Neural progenitor cell (in vitro differentiated cells): ENCODE results near the gene IFNGR2. TPM values are rescaled to one million over a fixed set of nuclear protein-coding genes. Genes with fewer than 3 reads are reported as not detected.

Experiments
- DNase-seq: peaks from one replicate; pipeline ENCODE4 v3.0.0-alpha.2; 2016; ENCODE audit warnings: low spot score
- H2AFZ ChIP-seq: fragments of 200-600 bp; sonication (generic); replicated peaks from 2 replicates; pipeline ENCODE4 v1.6.1; 2016; ENCODE audit warnings: antibody characterized with exemption
- H3F3A ChIP-seq: fragments of 200-600 bp; sonication (generic); 2 replicates; pipeline ENCODE4 v1.6.1; 2016; ENCODE audit warnings: antibody characterized with exemption, low read depth
- H3K27ac ChIP-seq: fragments of 200-600 bp; sonication (generic); 2 replicates; pipeline ENCODE4 v1.5.1; 2016; ENCODE audit warnings: mild to moderate bottlenecking
- H3K27me3 ChIP-seq: fragments of 200-600 bp; sonication (generic); 2 replicates; pipeline ENCODE4 v1.6.1; 2016; ENCODE audit warnings: mild to moderate bottlenecking, moderate library complexity
- H3K36me3 ChIP-seq: fragments of 200-600 bp; sonication (generic); 2 replicates; pipeline ENCODE4 v1.5.1; 2016
- H3K4me1 ChIP-seq: fragments of 200-600 bp; sonication (generic); 2 replicates; pipeline ENCODE4 v1.6.1; 2016; ENCODE audit warnings: mixed run types
- H3K4me2 ChIP-seq: fragments of 200-600 bp; sonication (generic); 2 replicates; pipeline ENCODE4 v1.6.1; 2016
- H3K4me3 ChIP-seq: fragments of 200-600 bp; sonication (generic); 2 replicates; pipeline ENCODE4 v1.5.1; 2016
- H3K79me2 ChIP-seq: fragments of 200-600 bp; sonication (generic); 2 replicates; pipeline ENCODE4 v1.6.1; 2016; ENCODE audit warnings: low read depth
- H3K9ac ChIP-seq: fragments of 200-600 bp; sonication (generic); 2 replicates; pipeline ENCODE4 v1.6.1; 2016
- H3K9me3 ChIP-seq: fragments of 200-600 bp; sonication (generic); 2 replicates; pipeline ENCODE4 v1.5.1; 2016; ENCODE audit warnings: low read depth
- H4K20me1 ChIP-seq: fragments of 200-600 bp; sonication (generic); 2 replicates; pipeline ENCODE4 v1.6.1; 2016; ENCODE audit warnings: low read depth
- H3K27ac Mint-ChIP-seq: 3 replicates; pipeline ENCODE4 v1.8.0; 2021; ENCODE audit warnings: mixed read lengths
- H3K27me3 Mint-ChIP-seq: 2 replicates; pipeline ENCODE4 v1.8.0; 2022; ENCODE audit warnings: low read depth, mild to moderate bottlenecking, inconsistent platforms, moderate library complexity, mixed read lengths; ENCODE audit not compliant: insufficient read depth
- H3K36me3 Mint-ChIP-seq: 3 replicates; pipeline ENCODE4 v1.8.0; 2021; ENCODE audit warnings: mixed read lengths
- H3K4me1 Mint-ChIP-seq: 3 replicates; pipeline ENCODE4 v1.8.0; 2021; ENCODE audit warnings: mixed read lengths
- H3K4me3 Mint-ChIP-seq: 3 replicates; pipeline ENCODE4 v1.8.0; 2021; ENCODE audit warnings: mild to moderate bottlenecking, moderate library complexity, mixed read lengths
- H3K9me3 Mint-ChIP-seq: 3 replicates; pipeline ENCODE4 v1.8.0; 2020; ENCODE audit warnings: mixed read lengths
- EZH2 ChIP-seq: fragments of 200-600 bp; sonication (generic); IDR thresholded peaks from 2 replicates; pipeline ENCODE4 v1.6.1; 2017; ENCODE audit warnings: antibody characterized with exemption, mild to moderate bottlenecking, moderate library complexity
- EZH2phosphoT487 ChIP-seq: fragments of 200-600 bp; sonication (generic); IDR thresholded peaks from 2 replicates; pipeline ENCODE4 v1.6.1; 2017; ENCODE audit warnings: antibody characterized with exemption
- total RNA-seq: library from RNA; depleted of rRNA; stranded (reverse); fragments of >200 nt; gene quantifications from 2 replicates; pipeline ENCODE4 v1.2.3, GENCODE V29; 2015; ENCODE audit warnings: low replicate concordance
- TF ChIP-seq, protein P1 (sequence below): fragments of 200-600 bp; sonication (generic); IDR thresholded peaks from 2 replicates; pipeline ENCODE4 v1.5.1; 2017; ENCODE audit warnings: antibody characterized with exemption, mild to moderate bottlenecking

IFNGR2 gene
- total RNA-seq, 1 donor from 2014 or later, result 50.6 TPM

DNA sequence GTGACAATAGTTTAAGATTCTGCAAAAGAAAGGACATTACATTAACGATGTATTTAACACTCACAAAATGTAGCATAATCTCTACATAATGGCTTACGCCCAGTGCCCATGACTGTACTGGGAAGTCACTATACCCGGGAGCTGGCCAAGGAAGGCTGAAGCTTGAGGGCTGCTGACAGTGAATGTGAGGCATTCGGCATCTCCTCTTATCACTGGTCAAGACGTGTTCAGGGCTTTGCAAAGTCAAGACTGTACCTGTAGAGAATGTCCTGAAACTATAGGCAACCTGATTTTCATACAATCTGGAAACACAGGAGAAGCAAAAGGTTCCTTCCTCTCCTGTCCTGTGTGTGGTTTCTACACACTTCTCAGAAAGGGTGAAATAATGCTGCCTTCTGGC lies 12.7 kb upstream of the IFNGR2 start:
- Histone ChIP-seq H2AFZ (no peak overlapping the region), H3K36me3 (no peaks in the 10 kb centered on the region), H3K4me2 (no peak overlapping the region), H3F3A (peaks cover 7% of the 10 kb centered on the region), H3K27me3 (no peaks in the 10 kb centered on the region), H3K9ac (no peak overlapping the region), H4K20me1 (no peaks in the 10 kb centered on the region), H3K4me3 (no peak overlapping the region), H3K79me2 (no peaks in the 10 kb centered on the region), H3K9me3 (no peaks in the 10 kb centered on the region), H3K4me1 (peaks cover 9% of the 10 kb centered on the region), H3K27ac (no peak overlapping the region)
- Mint-ChIP-seq H3K27me3 (peaks cover 4% of the 10 kb centered on the region), H3K4me3 (no peak overlapping the region), H3K36me3 (no peaks in the 10 kb centered on the region), H3K4me1 (peaks cover 11% of the 10 kb centered on the region), H3K27ac (no peak overlapping the region), H3K9me3 (no peaks in the 10 kb centered on the region)
- no peak for DNase-seq
- TF ChIP-seq, protein P1, sequence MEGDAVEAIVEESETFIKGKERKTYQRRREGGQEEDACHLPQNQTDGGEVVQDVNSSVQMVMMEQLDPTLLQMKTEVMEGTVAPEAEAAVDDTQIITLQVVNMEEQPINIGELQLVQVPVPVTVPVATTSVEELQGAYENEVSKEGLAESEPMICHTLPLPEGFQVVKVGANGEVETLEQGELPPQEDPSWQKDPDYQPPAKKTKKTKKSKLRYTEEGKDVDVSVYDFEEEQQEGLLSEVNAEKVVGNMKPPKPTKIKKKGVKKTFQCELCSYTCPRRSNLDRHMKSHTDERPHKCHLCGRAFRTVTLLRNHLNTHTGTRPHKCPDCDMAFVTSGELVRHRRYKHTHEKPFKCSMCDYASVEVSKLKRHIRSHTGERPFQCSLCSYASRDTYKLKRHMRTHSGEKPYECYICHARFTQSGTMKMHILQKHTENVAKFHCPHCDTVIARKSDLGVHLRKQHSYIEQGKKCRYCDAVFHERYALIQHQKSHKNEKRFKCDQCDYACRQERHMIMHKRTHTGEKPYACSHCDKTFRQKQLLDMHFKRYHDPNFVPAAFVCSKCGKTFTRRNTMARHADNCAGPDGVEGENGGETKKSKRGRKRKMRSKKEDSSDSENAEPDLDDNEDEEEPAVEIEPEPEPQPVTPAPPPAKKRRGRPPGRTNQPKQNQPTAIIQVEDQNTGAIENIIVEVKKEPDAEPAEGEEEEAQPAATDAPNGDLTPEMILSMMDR, result no peak
- no peak for TF ChIP-seq EZH2phosphoT487
- TF ChIP-seq EZH2, result no peak

DNA sequence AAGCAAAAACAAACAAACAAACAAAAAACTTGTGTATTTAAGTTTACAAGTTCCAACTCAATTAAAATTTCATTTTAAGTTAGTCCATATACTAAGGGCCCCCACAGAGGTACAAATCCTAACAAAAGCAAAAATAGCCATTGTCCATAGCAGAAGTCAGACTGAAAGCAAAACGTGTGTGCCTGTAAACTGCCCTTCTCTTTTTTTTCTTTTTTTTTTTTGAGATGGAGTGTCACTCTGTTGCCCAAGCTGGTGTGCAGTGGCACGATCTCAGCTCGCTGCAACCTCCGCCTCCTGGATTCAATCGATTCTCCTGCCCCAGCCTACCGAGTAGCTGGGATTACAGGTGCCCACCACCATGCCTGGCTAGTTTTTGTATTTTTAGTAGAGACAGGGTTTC lies 11.6 kb upstream of the IFNGR2 start:
- H3K4me3 ChIP-seq, result no peak overlapping the region
- H3K27ac ChIP-seq, result no peak overlapping the region
- no peak overlapping the region for H2AFZ ChIP-seq
- Mint-ChIP-seq H3K27me3 (peaks cover 4% of the 10 kb centered on the region), H3K4me1 (peaks cover 16% of the 10 kb centered on the region), H3K4me3 (no peak overlapping the region), H3K9me3 (no peaks in the 10 kb centered on the region), H3K27ac (no peak overlapping the region), H3K36me3 (no peaks in the 10 kb centered on the region)
- H3K9ac ChIP-seq, result no peak overlapping the region
- no peak for DNase-seq
- H3K27me3 ChIP-seq, result no peaks in the 10 kb centered on the region
- H3K36me3 ChIP-seq, result no peaks in the 10 kb centered on the region
- H3K4me2 ChIP-seq, result no peak overlapping the region
- TF ChIP-seq EZH2phosphoT487 (no peak), EZH2 (no peak)
- TF ChIP-seq, protein P1, result no peak
- H3K9me3 ChIP-seq, result no peaks in the 10 kb centered on the region
- peaks cover 9% of the 10 kb centered on the region for H3K4me1 ChIP-seq
- no peaks in the 10 kb centered on the region for H4K20me1 ChIP-seq
- H3F3A ChIP-seq, result peaks cover 7% of the 10 kb centered on the region
- no peaks in the 10 kb centered on the region for H3K79me2 ChIP-seq

DNA sequence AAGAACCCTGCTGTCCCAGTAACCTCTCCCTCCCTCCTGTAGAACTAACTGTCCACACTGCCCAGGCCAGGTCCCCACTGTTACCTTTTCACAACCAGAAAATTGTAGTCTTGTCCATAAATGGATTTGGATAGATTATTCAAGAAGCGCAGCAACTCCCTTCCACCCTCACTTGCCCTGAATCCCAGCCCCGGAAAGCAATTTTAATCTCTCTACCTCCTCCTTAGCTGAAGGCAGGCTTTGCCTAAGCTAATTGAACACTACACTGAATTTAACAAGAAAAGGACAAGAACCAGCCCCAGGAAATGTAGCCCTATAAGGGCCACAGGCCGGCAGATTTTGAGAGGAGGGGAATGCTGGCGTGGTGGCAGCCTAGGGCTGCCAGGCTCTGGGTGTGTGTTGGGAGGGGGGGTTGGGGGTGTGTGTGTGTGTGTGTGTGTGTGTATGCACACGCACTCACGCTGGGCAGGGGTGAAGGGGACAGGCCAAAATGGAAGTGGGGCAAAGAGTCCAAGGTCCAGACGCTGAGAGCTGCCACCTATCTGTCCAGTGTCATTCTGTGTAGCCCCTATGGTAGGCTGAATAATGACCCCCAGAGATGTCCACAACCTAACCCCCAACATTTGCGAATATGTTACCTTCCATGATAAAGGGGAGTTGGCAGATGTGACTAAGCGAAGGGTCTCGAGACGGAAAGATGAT lies 10.8 kb upstream of the IFNGR2 start:
- Histone ChIP-seq H3K27ac (peak overlapping the region; percentile 79), H3K4me3 (no peak overlapping the region), H3K9me3 (no peaks in the 10 kb centered on the region), H3F3A (peaks cover 7% of the 10 kb centered on the region), H3K27me3 (no peaks in the 10 kb centered on the region), H3K79me2 (no peaks in the 10 kb centered on the region), H3K4me2 (peak overlapping the region; percentile 50), H2AFZ (peak overlapping the region; percentile 82), H3K4me1 (peaks cover 9% of the 10 kb centered on the region), H3K36me3 (no peaks in the 10 kb centered on the region), H4K20me1 (no peaks in the 10 kb centered on the region), H3K9ac (no peak overlapping the region)
- no peaks in the 10 kb centered on the region for H3K9me3 Mint-ChIP-seq
- H3K4me3 Mint-ChIP-seq, result no peak overlapping the region
- peaks cover 4% of the 10 kb centered on the region for H3K27me3 Mint-ChIP-seq
- H3K4me1 Mint-ChIP-seq, result peaks cover 16% of the 10 kb centered on the region
- no peak for TF ChIP-seq EZH2
- peak overlapping the region; percentile 94 for H3K27ac Mint-ChIP-seq
- no peak for DNase-seq
- no peaks in the 10 kb centered on the region for H3K36me3 Mint-ChIP-seq

DNA sequence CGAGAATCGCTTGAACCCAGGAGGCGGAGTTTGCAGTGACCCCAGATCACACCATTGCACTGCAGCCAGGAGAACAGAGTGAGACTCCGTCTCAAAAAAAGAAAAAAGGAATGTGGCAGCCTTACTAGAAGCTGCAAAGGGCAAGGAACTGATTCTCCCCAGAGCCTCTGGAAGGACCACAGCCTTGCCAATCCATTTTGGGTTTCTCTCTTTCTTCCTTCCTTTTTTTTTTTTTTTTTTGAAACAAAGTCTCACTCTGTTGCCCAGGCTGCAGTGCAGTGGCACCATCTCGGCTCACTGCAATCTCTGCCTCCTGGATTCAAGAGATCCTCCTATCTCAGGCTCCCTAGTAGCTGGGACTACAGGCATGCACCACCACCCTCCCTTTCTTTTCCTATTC lies 9.9 kb upstream of the IFNGR2 start:
- H3K4me1 ChIP-seq, result peaks cover 9% of the 10 kb centered on the region
- no peak overlapping the region for H3K4me3 ChIP-seq
- Mint-ChIP-seq H3K27me3 (peaks cover 4% of the 10 kb centered on the region), H3K4me1 (peaks cover 16% of the 10 kb centered on the region), H3K9me3 (no peaks in the 10 kb centered on the region), H3K4me3 (no peak overlapping the region), H3K27ac (no peak overlapping the region), H3K36me3 (no peaks in the 10 kb centered on the region)
- H3F3A ChIP-seq, result peaks cover 7% of the 10 kb centered on the region
- H3K79me2 ChIP-seq, result no peaks in the 10 kb centered on the region
- H3K36me3 ChIP-seq, result no peaks in the 10 kb centered on the region
- no peak overlapping the region for H3K9ac ChIP-seq
- H3K27ac ChIP-seq, result no peak overlapping the region
- no peak overlapping the region for H3K4me2 ChIP-seq
- peak overlapping the region; percentile 74 for H2AFZ ChIP-seq
- H3K9me3 ChIP-seq, result no peaks in the 10 kb centered on the region
- no peaks in the 10 kb centered on the region for H4K20me1 ChIP-seq
- H3K27me3 ChIP-seq, result no peaks in the 10 kb centered on the region
- DNase-seq, result no peak
- TF ChIP-seq, protein P1, result no peak
- no peak for TF ChIP-seq EZH2
